Lower leg skin (tissue), 4 donors: ENCODE measurements around the gene JAGN1. TPM values are rescaled to one million over a fixed set of nuclear protein-coding genes. Genes with fewer than 3 reads are reported as not detected.

ENCODE experiments used
- DNase-seq, 2 donors: peaks; one replicate each; pipeline ENCODE4 v3.0.0-alpha.2; 2019; ENCODE audit warnings: low spot score in 2 of 2
- H3K4me3 ChIP-seq: fragments of 200-600 bp; sonication (generic); 2 replicates; pipeline ENCODE4 v1.5.1; 2017; ENCODE audit warnings: mild to moderate bottlenecking, low read depth; ENCODE audit not compliant: poor library complexity, severe bottlenecking
- CTCF ChIP-seq, 3 donors: fragments of 450-650 bp; IDR thresholded peaks; one replicate each; pipeline ENCODE4 v1.5.1; 2016; ENCODE audit warnings: antibody characterized with exemption in 3 of 3, mild to moderate bottlenecking in 3 of 3, moderate library complexity in 2 of 3
- POLR2A ChIP-seq, 2 donors: fragments of 450-650 bp; IDR thresholded peaks; one replicate each; pipeline ENCODE4 v1.6.1; 2016 to 2017; ENCODE audit warnings: antibody characterized with exemption in 2 of 2, mild to moderate bottlenecking in 1 of 2, moderate library complexity in 1 of 2
- WGBS, 2 donors: methylation state at CpG; one replicate each; pipeline ENCODE4 v1.1.5; 2018; 5-methylcytosine and 5-hydroxymethylcytosine counted together
- intact Hi-C: fragments of 100-400 bp; cut with DNase I; formaldehyde crosslinking; loops from one replicate; pipeline ENCODE4 v1.15.0; 2023; ENCODE audit warnings: low total_unique reads
- total RNA-seq, 4 donors: library from RNA; depleted of rRNA; stranded (reverse); fragments of >200 nt; gene quantifications; one replicate each; pipeline ENCODE4 v1.1.0, GENCODE V29; 2016

The JAGN1 gene
- total RNA-seq, 4 donors from 2014 or later, result 39.2 to 70.6 (median 51.0) TPM

- intact Hi-C loops, result no loop called here
- H3K4me3 ChIP-seq, result no peak overlapping the region
- TF ChIP-seq POLR2A (IDR thresholded peaks at IDR 0.05) (no peak), CTCF (IDR thresholded peaks at IDR 0.05) (no peak)
- 52 to 53% methylated on average over 5 of the region's 5 CpGs for WGBS, 2 donors
- no peak for DNase-seq
These were observed 11.6 kb downstream of the JAGN1 start for GRCh38 chr3:9901967-9902366.

GRCh38 chr3:9902372-9903237 is 12.2 kb downstream of the JAGN1 start, which contains the start of gene IL17RE:
Gene IL17RE (plus strand): TSS chr3:9902848. CDS start chr3:9902933, 85 bp downstream.
- DNase-seq, result peak; percentile 63 to 93

GRCh38 chr3:9903238-9903624 is 12.8 kb downstream of the JAGN1 start:
- DNase-seq, result no peak
- 12 to 19% methylated on average over 4 of the region's 4 CpGs for WGBS, 2 donors
- peak overlapping the region; percentile 15 for H3K4me3 ChIP-seq
- intact Hi-C loops, result no loop called here
- TF ChIP-seq POLR2A (IDR thresholded peaks at IDR 0.05), result no peak
- TF ChIP-seq CTCF (IDR thresholded peaks at IDR 0.05), result no peak

More at GRCh38 chr3:9902372-9903237, 12.2 kb downstream of the JAGN1 start, which contains the start of gene IL17RE:
- WGBS, 2 donors, result 25 to 29% methylated on average over 11 to 13 of the region's 13 CpGs
- intact Hi-C loops, result no loop called here
- peak within 1 kb of the TSS; percentile 15 for H3K4me3 ChIP-seq
- TF ChIP-seq CTCF (IDR thresholded peaks at IDR 0.05) (no peak), POLR2A (IDR thresholded peaks at IDR 0.05) (no peak)

- WGBS, 2 donors, result 59 to 76% methylated on average over 4 of the region's 4 CpGs
- H3K4me3 ChIP-seq, result no peak overlapping the region
- no peak for TF ChIP-seq POLR2A (IDR thresholded peaks at IDR 0.05)
- no peak for TF ChIP-seq CTCF (IDR thresholded peaks at IDR 0.05)
- DNase-seq, result no peak
- intact Hi-C loops, result no loop called here
These were observed 13.5 kb downstream of the JAGN1 start for GRCh38 chr3:9903904-9904303.

GRCh38 chr3:9906480-9906879 is 16.1 kb downstream of the JAGN1 start:
- H3K4me3 ChIP-seq, result no peak overlapping the region
- no peak for DNase-seq
- 76 to 80% methylated on average over 5 of the region's 5 CpGs for WGBS, 2 donors
- intact Hi-C loops, result no loop called here
- TF ChIP-seq POLR2A (IDR thresholded peaks at IDR 0.05) (no peak), CTCF (IDR thresholded peaks at IDR 0.05) (no peak)
